Coronary artery (tissue), 2 donors: ENCODE results near the gene FXYD7.
"Not testable (repeated sequence)": the region's sequence is repeated elsewhere in the genome, so short reads cannot be mapped to it uniquely, and the experiment has no call there.

Experiments
- DNase-seq: peaks from one replicate; pipeline ENCODE4 v3.0.0-alpha.2; 2017; ENCODE audit warnings: low spot score
- H3K27ac ChIP-seq, 2 donors: fragments of 200-600 bp; sonication (generic); one replicate each; pipeline ENCODE4 v1.5.1; 2016 to 2019
- H3K4me3 ChIP-seq: fragments of 200-600 bp; sonication (generic); 2 replicates; pipeline ENCODE4 v1.5.1; 2016; ENCODE audit warnings: mild to moderate bottlenecking, moderate library complexity
- CTCF ChIP-seq: fragments of 200-600 bp; sonication (generic); IDR thresholded peaks from one replicate; pipeline ENCODE4 v1.5.1; 2019; ENCODE audit warnings: antibody characterized with exemption

The FXYD7 gene

GRCh38 chr19:35194012-35194984 is 51.2 kb downstream of the FXYD7 start:
- H3K4me3 ChIP-seq = no peak overlapping the region
- H3K27ac ChIP-seq = no peak overlapping the region
- TF ChIP-seq CTCF = no peak
- DNase-seq = no peak

DNA sequence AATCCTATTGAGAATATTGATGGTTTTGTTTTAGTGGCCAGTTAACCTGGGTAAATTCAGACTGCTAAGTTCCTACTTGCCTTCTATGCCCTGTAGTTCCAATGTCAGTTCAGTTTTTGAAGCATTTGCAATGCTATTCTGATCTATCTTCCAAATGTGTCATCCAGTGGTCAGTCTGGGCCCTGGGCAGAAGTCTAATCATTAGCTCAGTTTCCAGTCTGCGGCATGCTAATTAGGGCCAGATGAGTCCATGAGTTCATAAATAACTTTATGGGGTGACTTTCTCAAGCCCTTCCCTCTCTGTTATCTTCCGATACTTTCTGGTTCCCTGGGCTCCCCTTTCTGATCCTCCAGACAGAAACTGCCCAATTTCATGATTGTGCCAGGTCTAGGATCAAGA is 52.8 kb downstream of the FXYD7 start:
- no peak for DNase-seq
- H3K4me3 ChIP-seq = no peak overlapping the region
- no peak overlapping the region for H3K27ac ChIP-seq
- TF ChIP-seq CTCF = no peak

- H3K4me3 ChIP-seq, DNase-seq, H3K27ac ChIP-seq: not testable (repeated sequence)
These were observed 53.8 kb downstream of the FXYD7 start for GRCh38 chr19:35196861-35197260.

DNA sequence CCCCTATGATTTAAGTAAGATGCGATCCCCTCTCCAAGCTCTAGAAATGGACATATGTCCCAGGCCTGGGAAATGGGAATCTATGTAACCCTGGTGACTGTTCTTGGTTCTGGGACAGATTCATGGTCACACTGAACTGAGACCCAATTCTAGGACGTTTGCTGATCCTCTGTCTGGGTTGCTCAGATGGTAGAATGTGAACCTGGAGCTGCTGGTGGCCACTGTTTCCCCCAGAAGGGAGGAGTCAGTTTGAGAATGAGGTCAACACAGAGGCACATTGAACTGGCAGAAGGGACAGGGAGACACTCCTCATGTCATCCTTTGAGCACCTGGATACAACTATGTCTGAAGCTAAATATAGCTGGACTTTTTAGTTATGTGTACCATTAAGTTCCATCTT is 56.4 kb downstream of the FXYD7 start:
- H3K4me3 ChIP-seq = no peak overlapping the region
- TF ChIP-seq CTCF = no peak
- no peak overlapping the region for H3K27ac ChIP-seq
- DNase-seq = no peak

GRCh38 chr19:35202722-35203688 is 60.0 kb downstream of the FXYD7 start:
- DNase-seq = no peak
- no peak for TF ChIP-seq CTCF
- Histone ChIP-seq H3K27ac (no peak overlapping the region), H3K4me3 (no peak overlapping the region)
